ENCODE data around the gene MN1.
A peak's percentile ranks its signal among the peaks of the same experiment; 100 is the strongest.

The MN1 gene

DNA sequence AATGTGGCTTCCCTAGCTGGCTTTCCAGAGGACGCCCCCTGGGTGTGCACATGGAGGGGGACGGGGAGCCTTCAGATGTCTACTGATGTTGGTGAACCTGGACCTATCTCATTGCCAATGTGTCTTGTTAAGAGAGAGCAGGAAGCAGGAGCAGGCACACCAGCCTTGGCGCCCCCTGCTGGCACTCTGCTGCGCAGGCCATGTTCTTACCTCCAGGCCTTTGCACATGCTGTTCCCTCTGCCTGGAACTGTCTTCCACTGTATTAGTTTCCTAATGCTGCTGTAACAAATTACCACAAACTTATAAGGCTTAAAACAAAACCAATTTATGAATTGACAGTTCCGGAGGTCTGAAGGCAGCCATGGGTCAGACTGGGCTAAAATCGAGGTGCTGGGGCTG, 23.6 kb upstream of the MN1 start:
- no peak for DNase-seq

DNA sequence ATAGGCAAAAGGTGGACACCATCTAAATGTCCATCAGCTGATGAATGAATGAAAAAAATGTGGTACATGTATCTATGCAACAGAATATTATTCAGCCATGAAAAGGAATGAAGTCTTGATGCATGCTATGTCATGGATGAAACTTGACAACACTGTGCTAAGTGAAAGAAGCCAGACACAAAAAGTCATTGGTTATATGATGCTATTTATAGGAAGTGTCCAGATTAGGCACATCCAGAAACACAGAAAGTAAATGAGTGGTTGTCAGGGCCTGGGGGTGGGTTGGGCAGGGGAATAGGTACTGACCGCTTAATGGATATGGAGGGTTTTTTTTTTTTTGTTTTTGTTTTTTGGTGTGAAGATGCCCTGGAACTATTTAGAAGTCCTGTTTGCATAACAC, 21.7 kb upstream of the MN1 start:
- no peak for DNase-seq

DNA sequence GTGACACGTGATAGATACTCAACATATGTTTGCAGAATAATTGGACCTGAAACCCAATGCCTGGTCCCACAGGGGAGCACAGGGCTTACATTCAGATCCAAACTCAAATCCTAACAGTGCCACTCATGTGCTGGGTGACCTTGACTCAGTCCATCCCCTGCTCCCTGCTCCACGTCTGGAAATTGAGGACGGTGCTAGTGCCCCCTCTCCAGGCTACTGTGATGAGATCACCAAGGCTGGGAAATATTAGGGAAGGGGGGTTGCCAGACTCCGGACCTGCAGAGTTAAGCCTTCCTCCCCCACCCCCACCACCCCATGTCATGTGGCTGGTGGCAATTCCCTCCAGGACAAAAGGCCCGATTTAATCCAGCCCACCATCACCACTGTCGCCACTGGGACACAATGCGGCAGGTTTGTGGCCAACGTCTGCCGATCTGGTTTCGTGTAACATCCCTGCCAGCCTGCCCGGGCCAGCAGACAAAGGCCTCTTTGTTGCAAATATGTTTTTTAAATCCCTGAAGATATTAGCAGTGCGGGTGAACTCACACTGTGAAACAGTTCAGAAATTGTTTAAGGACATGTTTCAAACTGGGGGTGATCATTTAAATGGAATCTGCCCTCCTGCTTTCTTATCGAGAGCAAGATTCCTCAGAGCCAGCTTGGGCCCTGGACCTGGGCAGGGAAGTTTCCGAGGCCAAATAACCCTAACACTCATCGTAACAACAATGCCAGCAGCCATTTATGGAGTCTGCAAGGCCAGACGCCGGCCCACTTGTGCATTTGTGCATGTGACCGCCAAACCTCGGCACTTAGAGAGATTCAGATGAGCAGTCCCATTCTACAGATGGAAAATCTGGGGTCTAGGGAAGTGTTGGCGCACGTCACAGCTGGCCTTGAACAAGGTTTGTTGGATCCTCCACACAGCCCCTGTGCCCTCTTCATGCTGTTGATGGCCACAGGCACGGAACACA, 19.6 kb upstream of the MN1 start:
- no peak for DNase-seq

DNA sequence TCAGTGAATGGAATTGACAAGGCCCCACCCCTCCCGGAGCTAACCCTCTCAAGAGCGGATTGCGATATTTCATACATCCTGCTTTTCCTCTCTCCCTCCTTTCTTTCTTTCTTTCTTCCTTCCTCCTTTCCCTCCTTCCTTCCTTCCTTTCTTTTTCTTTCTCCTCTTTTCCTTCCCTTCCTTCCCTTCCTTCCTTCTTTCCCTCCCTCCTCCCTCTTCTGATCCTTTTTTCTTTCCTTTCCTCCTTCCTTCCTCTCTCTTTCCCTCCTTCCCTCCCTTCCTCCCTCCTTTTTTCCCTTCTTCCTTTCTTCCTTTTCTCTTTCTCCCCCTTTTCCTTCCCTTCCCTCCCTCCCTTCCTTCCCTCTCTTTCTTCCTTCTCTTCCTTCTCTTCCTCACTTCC, 15.0 kb upstream of the MN1 start:
- DNase-seq = no peak

DNA sequence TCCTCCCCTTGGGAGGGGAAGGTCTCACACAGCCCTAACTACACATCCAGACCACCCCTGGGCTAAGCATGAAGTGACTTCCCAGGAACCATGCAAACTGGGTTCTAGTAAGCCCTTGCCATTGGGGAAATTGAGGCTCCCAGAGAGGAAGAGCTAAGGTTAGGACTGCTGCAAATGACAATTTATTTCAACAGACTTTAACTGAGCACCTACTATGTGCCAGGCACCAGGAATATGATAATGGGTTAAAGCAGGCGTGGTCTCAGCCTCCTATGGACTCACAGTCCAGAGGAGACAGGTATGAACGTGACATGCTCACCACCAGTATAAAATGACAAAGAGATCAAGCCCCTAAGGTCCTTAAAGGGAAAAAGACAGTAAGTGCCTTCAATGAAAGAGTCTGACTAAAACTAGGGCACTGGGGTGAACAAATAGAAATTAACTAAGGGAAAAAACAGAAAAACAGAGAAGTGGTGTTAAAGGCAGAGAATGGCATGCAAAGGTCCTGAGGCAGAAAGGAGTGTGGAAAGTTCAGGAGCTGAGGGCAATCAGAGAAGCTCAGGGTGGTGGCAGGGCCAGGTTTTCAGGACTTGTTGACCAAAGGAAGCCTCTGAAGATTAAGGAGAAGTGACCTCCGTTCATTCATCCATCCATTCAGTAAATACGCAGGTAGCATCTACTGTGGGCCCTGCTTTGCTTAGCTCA, 14.4 kb upstream of the MN1 start:
- DNase-seq = no peak

DNA sequence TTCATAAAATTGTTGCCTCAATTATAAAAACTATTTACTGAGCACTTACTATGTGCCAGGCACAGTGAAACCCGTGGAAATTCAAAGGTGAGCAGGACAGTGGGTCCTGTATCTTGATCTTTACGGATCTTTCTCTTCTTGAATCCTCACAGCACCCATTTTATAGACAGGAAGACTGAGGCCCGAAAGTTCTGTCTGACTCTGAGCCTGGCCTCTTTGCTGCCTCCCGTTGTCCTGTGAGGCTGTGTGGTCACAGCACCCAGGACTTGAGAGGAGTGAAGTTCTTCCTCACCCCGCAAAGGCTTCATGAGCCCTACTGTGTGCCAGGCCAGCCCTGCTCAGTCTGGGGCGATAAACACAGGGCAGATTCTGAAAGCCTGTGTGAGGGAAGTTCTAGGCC, 13.4 kb upstream of the MN1 start:
- no peak for DNase-seq

DNA sequence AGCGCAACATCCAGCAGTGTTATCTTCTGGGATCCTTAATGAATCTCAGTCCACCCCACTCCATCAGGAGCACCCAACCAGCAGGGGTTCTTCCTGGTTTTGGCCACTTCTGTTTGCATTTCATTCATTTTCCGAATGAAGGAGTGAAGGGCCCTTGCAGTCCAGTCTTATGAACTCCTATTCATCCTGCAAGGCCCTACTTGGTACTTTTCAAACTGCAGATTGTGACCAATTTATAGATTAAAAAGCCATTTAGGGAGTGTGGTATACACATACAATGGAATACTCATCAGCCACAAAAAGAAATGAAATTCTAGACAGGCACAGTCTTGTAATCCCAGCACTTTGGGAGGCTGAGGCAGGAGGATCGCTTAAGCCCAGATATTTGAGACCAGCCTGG, 10.2 kb upstream of the MN1 start:
- DNase-seq = no peak

DNA sequence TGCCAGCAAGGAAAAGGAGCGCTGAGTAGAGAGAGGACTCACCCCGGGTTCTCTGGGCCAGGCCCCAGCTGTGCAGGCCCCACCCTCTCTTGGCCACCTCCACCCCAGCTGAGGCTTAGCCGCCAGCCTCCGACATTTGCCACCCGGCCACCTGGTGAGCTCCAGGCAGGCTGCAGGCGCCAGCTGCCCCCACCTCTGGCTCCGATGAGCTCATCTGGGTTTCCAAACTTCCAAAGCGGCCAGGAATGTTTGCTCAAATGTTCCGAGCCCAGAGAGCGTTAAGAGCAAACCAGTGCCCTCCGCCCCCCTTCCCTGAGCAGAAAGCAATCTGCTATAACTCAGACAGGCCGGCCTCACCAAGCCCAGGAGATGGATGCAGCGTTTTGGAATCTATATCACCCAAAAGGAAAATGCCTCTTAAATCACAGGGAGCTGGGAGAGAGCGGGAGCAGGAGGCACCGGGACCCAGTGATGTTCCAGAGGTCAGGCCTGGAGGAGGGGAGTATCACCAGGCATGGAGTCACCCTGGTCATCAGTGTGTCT, 9.1 kb upstream of the MN1 start:
- no peak for DNase-seq

DNA sequence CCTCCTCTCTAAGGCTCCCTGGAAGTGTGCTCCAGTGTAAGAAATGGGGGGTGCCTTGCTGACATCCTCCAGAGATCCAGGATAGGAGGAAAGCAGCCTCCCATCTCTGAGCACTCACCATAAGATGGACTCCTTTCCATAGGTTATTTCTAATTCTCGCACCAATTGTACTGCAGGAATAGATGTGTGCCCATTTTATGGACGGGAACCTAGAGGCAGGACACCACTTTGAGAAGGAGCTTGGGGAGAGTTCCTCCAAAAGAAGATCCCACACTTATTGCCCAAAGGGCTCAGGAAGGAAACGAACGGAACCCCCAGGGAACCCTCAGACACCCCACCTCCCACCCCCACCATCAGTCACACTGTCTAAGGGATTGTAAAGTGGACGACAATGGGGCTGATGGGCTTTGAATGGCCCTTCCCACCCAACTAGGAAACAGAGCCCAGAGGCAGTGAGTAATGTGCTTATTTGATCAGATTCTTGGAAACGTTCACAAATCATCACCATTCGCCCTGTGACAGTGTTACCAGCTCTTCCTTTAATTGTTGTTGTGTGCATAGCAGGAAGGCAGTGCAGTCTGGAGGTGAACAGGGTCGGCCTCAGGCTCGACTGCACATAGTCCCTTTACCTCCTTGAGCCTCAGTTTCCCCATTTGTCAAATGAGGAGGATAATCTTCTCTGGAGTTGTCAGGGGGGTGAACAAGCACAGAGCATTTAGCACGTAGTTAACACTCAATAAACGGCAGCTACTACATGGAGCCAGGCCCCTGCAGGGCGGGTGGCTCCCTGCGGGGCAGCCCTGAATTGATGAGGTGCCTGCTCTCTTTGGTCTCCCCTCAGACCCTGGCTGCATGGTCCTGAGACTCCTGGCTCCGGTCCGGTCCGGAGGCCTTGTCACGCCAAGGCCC, 8.4 kb upstream of the MN1 start:
- DNase-seq = no peak

DNA sequence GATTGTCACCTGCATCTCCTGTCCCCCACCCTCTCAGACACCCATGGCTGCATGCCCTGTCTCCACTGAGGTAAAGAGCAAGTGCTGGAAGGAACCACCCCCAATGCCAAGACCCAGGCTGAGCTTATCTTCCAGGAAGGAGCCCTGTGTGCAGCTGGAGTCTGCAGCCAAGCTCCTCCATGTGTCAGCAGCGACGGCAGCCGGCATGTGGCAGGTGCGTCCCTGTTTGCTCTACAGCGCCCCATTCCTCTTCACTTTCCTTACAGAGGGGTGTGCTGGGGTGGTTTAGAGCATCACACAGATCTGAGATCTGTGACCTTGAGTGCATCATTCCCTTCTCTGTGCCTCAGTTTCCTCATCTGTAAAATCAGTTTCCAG, 7.7 kb upstream of the MN1 start:
- DNase-seq = no peak

DNA sequence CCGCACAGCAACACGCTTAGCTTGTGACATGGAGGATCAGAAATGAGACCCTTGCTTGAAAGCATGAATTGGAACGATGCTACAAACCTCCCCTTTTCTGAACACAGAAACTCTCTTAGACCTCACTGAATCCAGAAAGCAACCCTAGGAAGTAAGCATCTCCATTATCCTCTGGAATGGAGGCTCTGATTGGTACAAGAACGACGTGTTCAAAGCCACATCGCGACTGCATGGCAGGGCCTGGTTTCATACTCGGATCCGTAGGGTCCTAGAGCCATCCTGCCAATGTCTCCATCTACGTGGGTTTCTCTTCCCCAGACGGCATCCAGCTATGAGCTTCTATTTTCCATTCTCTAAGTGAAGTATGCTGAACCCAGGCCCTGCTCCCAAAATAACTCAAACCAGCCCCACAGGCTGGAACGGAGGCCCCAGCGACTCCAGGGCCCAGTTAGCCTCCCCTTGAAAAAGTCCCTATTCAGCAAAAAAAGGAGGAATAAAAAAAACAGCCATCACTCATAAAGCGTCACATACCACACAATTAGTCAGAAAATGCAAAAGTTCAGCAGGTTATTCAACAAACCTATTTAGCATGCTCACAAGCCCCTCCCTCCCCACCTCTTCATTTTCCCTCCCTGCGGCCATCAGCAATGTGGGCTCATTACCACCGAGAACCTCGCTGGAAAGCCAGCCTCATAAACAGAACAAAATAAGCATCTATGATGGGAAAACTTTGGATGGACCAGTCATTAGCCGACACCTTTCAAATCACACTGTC, 7.1 kb upstream of the MN1 start:
- DNase-seq = no peak

DNA sequence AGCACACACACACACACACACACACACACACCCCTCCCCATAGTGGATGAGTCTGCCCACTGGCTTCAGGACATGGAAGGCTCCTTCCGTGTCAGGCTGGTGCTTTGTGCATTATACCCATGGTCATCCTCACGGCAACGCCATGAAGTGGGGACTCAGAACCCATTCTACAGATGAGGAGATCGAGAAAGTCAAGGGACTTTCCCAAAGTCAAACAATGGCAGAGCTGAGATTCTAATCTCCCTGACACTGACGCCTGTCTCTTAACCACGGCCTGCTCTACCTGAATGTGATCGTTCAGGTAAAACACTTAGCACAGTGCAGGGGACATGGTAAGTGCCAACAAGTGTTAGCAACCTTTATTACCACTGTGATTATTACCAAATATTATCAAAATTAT, 4.3 kb upstream of the MN1 start:
- no peak for DNase-seq

DNA sequence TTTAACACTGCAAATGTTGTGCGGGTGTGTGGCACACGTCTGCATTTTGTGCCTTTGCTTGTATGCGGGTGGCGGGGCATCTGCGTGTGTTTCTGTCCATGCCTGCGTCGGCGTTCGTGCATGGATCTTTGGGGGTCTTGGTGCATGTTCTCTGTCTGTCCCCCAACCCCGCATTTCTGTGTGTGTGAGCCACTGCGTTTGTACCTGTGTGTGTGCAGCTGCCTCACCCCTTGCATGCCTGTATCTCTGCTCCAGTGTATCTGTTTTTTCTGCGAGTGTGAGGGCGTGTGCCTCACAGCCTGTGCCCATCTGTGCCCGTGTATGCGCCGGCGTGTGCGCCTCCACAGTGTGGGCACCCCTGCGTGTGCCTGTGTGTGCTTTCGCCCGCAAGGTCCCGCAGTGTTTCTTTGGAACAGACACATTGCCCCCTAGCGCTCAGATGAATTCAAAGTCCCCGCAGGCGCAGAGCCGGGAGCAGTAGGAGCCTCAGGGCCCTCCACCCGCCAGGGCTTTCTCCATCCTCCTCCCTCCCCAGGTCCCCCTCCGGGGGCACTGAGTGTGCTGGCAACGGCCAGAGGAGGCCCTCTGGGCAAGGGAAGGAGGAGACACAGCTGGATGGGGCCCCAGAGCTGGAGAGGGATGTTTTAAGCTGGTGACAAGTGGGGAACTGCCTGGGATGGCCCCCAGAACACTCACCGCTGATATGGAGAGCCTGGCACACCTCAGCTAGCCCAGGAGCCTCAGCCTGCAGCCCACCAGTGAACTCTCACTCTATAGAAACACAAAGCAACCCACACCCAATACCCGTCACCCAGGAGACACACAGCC, 3.1 kb upstream of the MN1 start:
- peak; percentile 35 to 37 for DNase-seq

DNA sequence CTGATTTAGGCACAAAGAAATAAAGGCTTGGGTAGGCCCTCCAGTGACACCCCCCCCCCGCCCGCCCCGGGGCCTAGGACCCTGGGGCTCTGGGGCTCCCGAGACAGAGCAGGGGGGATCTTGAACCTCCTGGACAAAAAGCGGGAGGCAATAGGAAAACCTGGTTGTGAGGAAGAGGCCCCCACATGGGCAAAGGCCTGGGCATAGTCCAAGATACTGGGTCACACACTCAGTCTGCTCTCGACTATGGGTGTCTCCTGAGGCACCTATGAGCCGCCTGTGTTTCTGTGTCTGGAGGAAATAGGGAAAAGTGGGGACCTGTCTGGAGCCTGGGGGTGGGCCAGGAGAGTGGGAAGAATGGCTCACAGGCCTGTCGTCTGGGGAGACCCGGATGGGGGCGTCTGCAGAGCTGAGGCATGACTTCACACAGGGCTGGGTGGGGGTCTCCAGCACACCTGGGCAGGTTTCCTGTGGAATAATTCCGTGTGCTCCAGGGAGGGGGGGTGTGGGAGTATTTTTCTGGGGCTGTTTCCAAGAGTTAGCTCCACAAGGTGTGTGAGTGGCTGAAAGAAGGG, 2.4 kb upstream of the MN1 start:
- no peak for DNase-seq

DNA sequence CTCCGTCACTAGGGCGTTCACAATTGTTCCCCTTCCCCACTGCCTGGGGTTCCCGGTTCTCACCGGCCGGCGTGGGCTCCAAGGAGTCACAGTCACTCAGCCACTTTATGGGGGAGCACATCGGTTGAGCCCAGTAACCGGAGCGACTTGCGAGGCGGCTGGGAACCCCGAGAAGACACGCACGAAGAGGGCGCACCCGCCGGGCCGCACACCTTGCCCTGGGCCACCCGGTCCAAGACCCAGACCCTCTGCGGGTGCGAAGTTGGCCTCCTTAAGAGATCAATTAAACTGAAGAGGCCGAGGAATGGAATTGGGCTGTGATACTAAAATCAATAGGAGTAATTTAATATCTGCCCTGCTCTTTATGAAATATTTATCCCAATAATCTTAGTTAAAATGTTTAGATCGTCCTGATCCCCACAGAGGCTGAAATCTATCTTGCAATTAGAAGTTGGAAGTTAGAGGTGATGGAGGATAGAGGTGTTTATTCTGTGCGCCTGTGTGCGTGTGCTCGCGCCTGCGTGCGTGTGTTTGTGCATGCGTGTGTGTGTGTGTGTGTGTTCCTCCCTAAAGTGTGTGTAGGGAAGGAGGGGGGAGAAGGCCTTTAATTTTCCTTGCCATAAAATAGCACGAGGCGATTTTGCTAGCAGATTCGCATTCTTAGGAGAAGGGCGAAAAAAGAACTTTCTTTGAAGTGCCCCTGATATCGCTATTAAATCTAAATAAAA, 954 bp upstream of the MN1 start:
- no peak for DNase-seq

DNA sequence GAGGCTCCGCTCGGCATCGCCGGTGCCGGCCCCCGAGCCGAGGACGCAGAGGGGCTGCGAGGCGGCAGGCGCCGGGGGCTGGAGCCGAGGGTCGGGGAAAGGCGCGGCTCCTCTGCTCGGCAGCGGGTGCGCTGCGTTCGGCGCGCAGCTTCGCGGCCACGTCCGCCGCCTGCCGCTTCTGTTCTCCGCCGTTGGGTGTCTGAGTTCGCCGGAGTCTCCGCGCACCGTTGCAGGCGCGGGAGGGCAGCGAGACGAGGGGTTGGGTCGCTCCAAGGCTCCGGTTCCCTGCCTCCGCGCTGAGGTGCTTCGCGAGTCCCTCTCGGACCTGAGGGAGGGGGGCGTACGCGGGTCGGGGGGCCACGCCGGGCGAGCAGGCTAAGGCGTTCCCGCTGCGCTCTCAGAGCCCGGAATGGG, 347 bp downstream of the MN1 start:
- DNase-seq = peak; percentile 9 to 12

DNA sequence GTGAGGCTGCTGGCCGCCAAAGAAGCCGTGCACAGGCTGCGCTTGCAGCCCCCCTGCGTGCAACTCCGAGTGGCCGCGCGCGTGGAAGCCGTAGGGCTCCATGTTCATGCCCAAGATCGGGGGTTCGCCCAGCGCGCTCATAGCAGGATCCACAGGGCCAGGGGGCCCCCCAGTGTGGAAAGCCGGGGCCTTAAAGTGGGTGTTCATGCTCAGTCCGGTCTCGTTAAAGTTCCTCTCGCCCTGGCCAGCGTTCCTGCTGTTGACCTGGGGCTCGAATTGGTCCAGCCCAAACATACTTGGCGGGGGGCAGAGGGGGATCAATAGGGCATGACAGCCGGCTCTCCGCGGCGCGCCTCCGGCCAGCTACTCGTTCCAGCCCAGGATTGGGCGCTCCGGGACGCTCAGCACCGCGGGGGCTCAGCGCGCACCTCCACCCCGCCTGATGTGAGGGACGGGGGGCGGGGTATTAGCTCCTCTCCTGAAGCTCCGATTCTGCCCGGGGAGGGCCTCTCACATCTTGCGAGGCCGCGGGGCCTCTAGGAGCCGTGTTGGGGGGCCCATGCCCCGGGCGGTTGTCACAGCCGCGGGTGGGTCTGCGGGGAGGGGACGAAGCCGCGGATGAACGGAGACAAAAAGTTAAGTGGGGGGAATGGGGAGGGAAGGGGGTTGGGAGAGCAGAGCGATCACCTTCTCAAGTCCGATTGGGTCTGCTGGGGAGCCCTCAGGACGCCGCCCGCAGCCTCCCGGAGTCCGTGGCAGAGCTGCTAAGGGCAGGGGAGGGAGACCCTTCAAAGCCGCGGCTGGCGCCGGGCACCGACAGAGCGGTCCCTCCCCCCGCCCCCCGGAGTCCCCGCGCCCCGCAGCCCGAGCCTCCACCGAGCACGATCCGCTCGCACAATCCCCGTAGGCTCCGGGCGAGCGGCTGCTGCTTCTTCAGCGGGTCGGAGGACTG, 1.0 kb downstream of the MN1 start:
- no peak for DNase-seq

DNA sequence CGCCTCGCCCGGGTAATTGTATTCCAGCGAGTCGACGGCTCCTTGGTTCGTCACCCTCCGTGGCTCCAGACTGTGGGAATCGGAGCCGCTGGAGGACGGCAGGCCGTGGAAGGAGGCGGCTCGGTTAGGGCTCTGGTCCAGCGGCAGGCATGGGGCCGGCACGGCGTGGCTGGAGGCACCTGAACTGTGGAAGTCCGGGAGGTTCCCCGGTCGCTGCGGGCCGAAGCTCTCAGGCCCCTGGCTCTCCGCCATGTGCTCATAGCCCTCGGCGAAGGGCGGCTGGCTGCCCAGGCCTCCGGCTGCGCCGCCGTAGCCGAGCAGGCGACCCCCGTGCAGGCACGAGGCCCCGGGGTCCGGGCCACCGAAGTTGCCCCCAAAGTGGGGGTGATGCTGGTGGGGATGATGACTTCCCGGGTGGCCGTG, 1.7 kb downstream of the MN1 start:
- no peak for DNase-seq
